ENCODE measurements around the gene ANO7.

DNA sequence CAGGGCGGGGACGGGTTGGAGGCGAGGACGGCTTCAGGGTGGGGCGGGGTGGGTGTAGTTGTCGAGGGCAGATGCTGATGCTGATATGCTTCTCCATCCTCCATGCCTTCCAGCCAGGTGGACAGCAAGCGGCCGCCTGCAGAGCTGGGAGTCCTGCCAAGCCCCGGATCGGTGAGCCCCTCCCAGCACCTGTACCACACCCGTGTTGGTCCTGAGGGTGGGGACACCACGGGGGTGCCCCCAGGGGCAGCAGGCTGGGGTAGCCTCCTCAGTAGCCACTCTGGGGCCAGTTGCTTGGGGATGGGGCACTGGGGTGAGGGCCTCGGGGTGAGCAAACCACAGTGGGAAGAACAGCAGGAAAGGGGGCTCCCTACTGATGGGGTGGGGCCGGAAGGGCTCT, 2.6 kb downstream of the ANO7 start:
- no peak for TF ChIP-seq POLR2A (IDR thresholded peaks at IDR 0.05; ENCODE audit: low read depth)
- no peak for TF ChIP-seq CTCF (IDR thresholded peaks at IDR 0.05)
- TF ChIP-seq EP300 (IDR thresholded peaks at IDR 0.05) = no peak

All from esophagus muscularis mucosa (tissue), 4 donors.